Stimulated activated CD8-positive, alpha-beta memory T cell treated with anti-CD3 and anti-CD28 coated beads, Interleukin-12 subunit alpha, Interleukin-12 subunit beta, amount 100 ng/mL, for 24 hours (primary cell): Measurements from ENCODE around the gene SV2C.
"Not testable (repeated sequence)": the region's sequence is repeated elsewhere in the genome, so short reads cannot be mapped to it uniquely, and the experiment has no call there.

Experiments
- DNase-seq: peaks from one replicate; pipeline ENCODE4 v3.0.0-alpha.2; 2020; ENCODE audit errors: extremely low read depth

SV2C gene

GRCh38 chr5:76199336-76200318 lies 116.4 kb downstream of the SV2C start:
- no peak for DNase-seq

- no peak for DNase-seq
Measured at GRCh38 chr5:76202182-76202581, 119.0 kb downstream of the SV2C start.

- DNase-seq = no peak
Measured at GRCh38 chr5:76204191-76204590, 121.0 kb downstream of the SV2C start.

GRCh38 chr5:76204713-76205112 lies 121.5 kb downstream of the SV2C start:
- no peak for DNase-seq

- no peak for DNase-seq
Measured at GRCh38 chr5:76207120-76207519, 123.9 kb downstream of the SV2C start.

- no peak for DNase-seq
Measured at GRCh38 chr5:76209297-76209696, 126.1 kb downstream of the SV2C start.

- no peak for DNase-seq
Measured at GRCh38 chr5:76210946-76211345, 127.8 kb downstream of the SV2C start.

- no peak for DNase-seq
Measured at GRCh38 chr5:76213858-76214257, 130.7 kb downstream of the SV2C start.

GRCh38 chr5:76216748-76217147 lies 133.6 kb downstream of the SV2C start:
- DNase-seq = no peak

GRCh38 chr5:76219636-76220035 lies 136.5 kb downstream of the SV2C start:
- no peak for DNase-seq

GRCh38 chr5:76221311-76221710 lies 138.1 kb downstream of the SV2C start:
- no peak for DNase-seq

- DNase-seq = no peak
Measured at GRCh38 chr5:76222318-76222717, 139.1 kb downstream of the SV2C start.

GRCh38 chr5:76223696-76224095 lies 140.5 kb downstream of the SV2C start:
- no peak for DNase-seq

GRCh38 chr5:76224898-76225297 lies 141.7 kb downstream of the SV2C start:
- DNase-seq = no peak

GRCh38 chr5:76225336-76225735 lies 142.2 kb downstream of the SV2C start:
- DNase-seq = no peak

GRCh38 chr5:76229900-76230299 lies 146.7 kb downstream of the SV2C start:
- no peak for DNase-seq

GRCh38 chr5:76230711-76231285 lies 147.6 kb downstream of the SV2C start:
- DNase-seq = no peak

GRCh38 chr5:76234665-76235064 lies 151.5 kb downstream of the SV2C start:
- DNase-seq = no peak

- DNase-seq = no peak
Measured at GRCh38 chr5:76236684-76237083, 153.5 kb downstream of the SV2C start.

GRCh38 chr5:76240336-76240735 lies 157.2 kb downstream of the SV2C start:
- DNase-seq = no peak

- DNase-seq = not testable (repeated sequence)
Measured at GRCh38 chr5:76242155-76242554, 159.0 kb downstream of the SV2C start.

GRCh38 chr5:76245590-76245989 lies 162.4 kb downstream of the SV2C start:
- no peak for DNase-seq

GRCh38 chr5:76249621-76250020 lies 166.4 kb downstream of the SV2C start:
- DNase-seq = no peak
